A673 (cell line): ENCODE results near the gene NLRC5.

Experiments used
- EZH2 ChIP-seq: fragments of 200-600 bp; sonication (generic); IDR thresholded peaks from 2 replicates; pipeline ENCODE4 v1.6.1; 2017; ENCODE audit warnings: borderline replicate concordance, low read depth, mild to moderate bottlenecking, mixed read lengths, antibody characterized with exemption, low read length; ENCODE audit not compliant: poor library complexity, severe bottlenecking
- TF ChIP-seq, protein P1 (sequence below): fragments of 300-800, 200-600 bp; sonication (generic); conservative IDR thresholded peaks from 2 replicates; pipeline ENCODE4 v1.5.1; 2017; ENCODE audit warnings: low read depth, mild to moderate bottlenecking, antibody characterized with exemption, low read length, moderate library complexity, mixed read lengths

DNA sequence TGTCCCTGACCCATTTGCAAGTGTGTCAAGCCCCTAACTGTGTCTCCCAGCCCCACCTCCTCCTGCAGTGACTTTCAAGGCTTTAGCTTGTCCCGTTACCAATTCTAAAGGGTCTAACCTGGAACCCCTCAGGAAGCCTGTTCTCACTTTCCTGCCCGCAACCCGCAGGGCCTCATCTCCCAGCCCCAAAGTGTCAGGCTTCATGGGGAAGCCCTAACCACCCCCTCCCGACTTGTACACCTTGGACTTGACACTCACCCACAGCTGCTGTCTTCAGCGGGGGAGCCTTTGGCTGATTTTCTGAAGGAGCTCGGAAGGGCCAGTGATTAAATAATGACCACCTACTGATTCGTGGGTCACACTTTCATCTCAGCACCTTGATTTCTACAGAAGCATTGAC lies 33.1 kb downstream of the NLRC5 start:
- TF ChIP-seq EZH2, result no peak
- TF ChIP-seq, protein P1, sequence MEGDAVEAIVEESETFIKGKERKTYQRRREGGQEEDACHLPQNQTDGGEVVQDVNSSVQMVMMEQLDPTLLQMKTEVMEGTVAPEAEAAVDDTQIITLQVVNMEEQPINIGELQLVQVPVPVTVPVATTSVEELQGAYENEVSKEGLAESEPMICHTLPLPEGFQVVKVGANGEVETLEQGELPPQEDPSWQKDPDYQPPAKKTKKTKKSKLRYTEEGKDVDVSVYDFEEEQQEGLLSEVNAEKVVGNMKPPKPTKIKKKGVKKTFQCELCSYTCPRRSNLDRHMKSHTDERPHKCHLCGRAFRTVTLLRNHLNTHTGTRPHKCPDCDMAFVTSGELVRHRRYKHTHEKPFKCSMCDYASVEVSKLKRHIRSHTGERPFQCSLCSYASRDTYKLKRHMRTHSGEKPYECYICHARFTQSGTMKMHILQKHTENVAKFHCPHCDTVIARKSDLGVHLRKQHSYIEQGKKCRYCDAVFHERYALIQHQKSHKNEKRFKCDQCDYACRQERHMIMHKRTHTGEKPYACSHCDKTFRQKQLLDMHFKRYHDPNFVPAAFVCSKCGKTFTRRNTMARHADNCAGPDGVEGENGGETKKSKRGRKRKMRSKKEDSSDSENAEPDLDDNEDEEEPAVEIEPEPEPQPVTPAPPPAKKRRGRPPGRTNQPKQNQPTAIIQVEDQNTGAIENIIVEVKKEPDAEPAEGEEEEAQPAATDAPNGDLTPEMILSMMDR, result no peak
